D721Med (cell line): Measurements from ENCODE around the gene KRT14.

Source experiments
- DNase-seq: peaks from one replicate; pipeline ENCODE4 v3.0.0; 2011; ENCODE audit warnings: low spot score; ENCODE audit not compliant: insufficient read length
- FAIRE-seq: peaks from 2 replicates; lab custom pipeline; 2011; peaks lifted over from hg19 to GRCh38; lab: Jason Lieb, UNC
- CTCF ChIP-seq: IDR thresholded peaks from 2 replicates; pipeline ENCODE4 v1.5.1; 2012; ENCODE audit warnings: mild to moderate bottlenecking, control low read depth; ENCODE audit not compliant: insufficient read depth; ENCODE audit errors: missing control alignments

KRT14 gene

GRCh38 chr17:41542357-41542756 is 44.3 kb downstream of the KRT14 start:
- TF ChIP-seq CTCF = no peak
- no peak for FAIRE-seq

GRCh38 chr17:41540921-41541625 is 45.6 kb downstream of the KRT14 start:
- FAIRE-seq (no peak), DNase-seq (no peak)
- no peak for TF ChIP-seq CTCF

More at GRCh38 chr17:41542357-41542756, 44.3 kb downstream of the KRT14 start:
- no peak for DNase-seq

GRCh38 chr17:41539979-41540701 is 46.6 kb downstream of the KRT14 start:
- TF ChIP-seq CTCF = no peak
- no peak for FAIRE-seq
- no peak for DNase-seq

GRCh38 chr17:41539071-41539492 is 47.6 kb downstream of the KRT14 start:
- no peak for TF ChIP-seq CTCF
- DNase-seq (no peak), FAIRE-seq (no peak)

- no peak for DNase-seq
- FAIRE-seq = no peak
- no peak for TF ChIP-seq CTCF
These were observed 48.1 kb downstream of the KRT14 start for GRCh38 chr17:41538565-41538991.

- DNase-seq (no peak), FAIRE-seq (no peak)
- no peak for TF ChIP-seq CTCF
These were observed 48.7 kb downstream of the KRT14 start for GRCh38 chr17:41537990-41538389.

- DNase-seq = no peak
- no peak for TF ChIP-seq CTCF
- FAIRE-seq = no peak
These were observed 49.1 kb downstream of the KRT14 start for GRCh38 chr17:41537614-41537954.
